Astrocyte (in vitro differentiated cells and primary cell): ENCODE results near the gene C7orf57. TPM values are rescaled to one million over a fixed set of nuclear protein-coding genes. Genes with fewer than 3 reads are reported as not detected.
"Not testable (repeated sequence)": the region's sequence is repeated elsewhere in the genome, so short reads cannot be mapped to it uniquely, and the experiment has no call there.

Source experiments
- DNase-seq: peaks from one replicate; pipeline ENCODE4 v3.0.0-alpha.2; 2010; ENCODE audit warnings: low read depth
- FAIRE-seq: peaks from 2 replicates; lab custom pipeline; 2011; peaks lifted over from hg19 to GRCh38; lab: Jason Lieb, UNC
- H2AFZ ChIP-seq: 2 replicates; pipeline ENCODE4 v1.6.0; 2012; ENCODE audit warnings: low read depth, low read length, inconsistent platforms
- H3K27ac ChIP-seq: 2 replicates; pipeline ENCODE4 v1.5.1; 2011; ENCODE audit warnings: low read depth, low read length, inconsistent platforms
- H3K27me3 ChIP-seq: 2 replicates; pipeline ENCODE4 v1.6.0; 2011; ENCODE audit warnings: low read length, inconsistent platforms; ENCODE audit not compliant: insufficient read depth
- H3K36me3 ChIP-seq: 2 replicates; pipeline ENCODE4 v1.5.1; 2011; ENCODE audit warnings: low read length, inconsistent platforms; ENCODE audit not compliant: insufficient read depth
- H3K4me1 ChIP-seq: 2 replicates; pipeline ENCODE4 v1.5.1; 2011; ENCODE audit warnings: low read length, inconsistent platforms; ENCODE audit not compliant: insufficient read depth
- H3K4me2 ChIP-seq: 2 replicates; pipeline ENCODE4 v1.6.0; 2012; ENCODE audit warnings: low read length, inconsistent platforms
- H3K4me3 ChIP-seq: 2 replicates; pipeline ENCODE4 v1.5.1; 2011; ENCODE audit warnings: low read depth, mild to moderate bottlenecking, low read length, inconsistent platforms; ENCODE audit not compliant: insufficient read depth
- H3K79me2 ChIP-seq: 2 replicates; pipeline ENCODE4 v1.6.0; 2012; ENCODE audit warnings: mild to moderate bottlenecking, low read length, inconsistent platforms; ENCODE audit not compliant: insufficient read depth
- H3K9ac ChIP-seq: 2 replicates; pipeline ENCODE4 v1.6.0; 2012; ENCODE audit warnings: mild to moderate bottlenecking, low read length, inconsistent platforms
- H3K9me3 ChIP-seq: 2 replicates; pipeline ENCODE4 v1.5.1; 2012; ENCODE audit warnings: low read depth, mild to moderate bottlenecking, low read length, inconsistent platforms; ENCODE audit not compliant: insufficient read depth
- H4K20me1 ChIP-seq: 2 replicates; pipeline ENCODE4 v1.6.0; 2012; ENCODE audit warnings: low read length, inconsistent platforms; ENCODE audit not compliant: insufficient read depth
- H3K27ac Mint-ChIP-seq: one replicate; pipeline ENCODE4 v1.8.0; 2021; ENCODE audit warnings: mild to moderate bottlenecking, mixed read lengths; ENCODE audit not compliant: unreplicated experiment
- H3K27me3 Mint-ChIP-seq: one replicate; pipeline ENCODE4 v1.8.0; 2021; ENCODE audit warnings: low read depth, mixed read lengths; ENCODE audit not compliant: unreplicated experiment
- H3K36me3 Mint-ChIP-seq: one replicate; pipeline ENCODE4 v1.8.0; 2021; ENCODE audit warnings: low read depth, mixed read lengths; ENCODE audit not compliant: unreplicated experiment
- H3K4me1 Mint-ChIP-seq: one replicate; pipeline ENCODE4 v1.8.0; 2021; ENCODE audit warnings: low read depth, mixed read lengths; ENCODE audit not compliant: unreplicated experiment
- H3K4me3 Mint-ChIP-seq: one replicate; pipeline ENCODE4 v1.8.0; 2021; ENCODE audit warnings: mild to moderate bottlenecking, moderate library complexity, mixed read lengths; ENCODE audit not compliant: unreplicated experiment
- H3K9me3 Mint-ChIP-seq: one replicate; pipeline ENCODE4 v1.8.0; 2021; ENCODE audit warnings: mild to moderate bottlenecking, mixed read lengths; ENCODE audit not compliant: unreplicated experiment
- EZH2 ChIP-seq: IDR thresholded peaks from 2 replicates; pipeline ENCODE4 v1.6.1; 2012; ENCODE audit warnings: mild to moderate bottlenecking, low read length, inconsistent platforms; ENCODE audit not compliant: insufficient read depth
- total RNA-seq: library from RNA; stranded (reverse); gene quantifications from 2 replicates; pipeline ENCODE4 v1.2.1, GENCODE V29; 2021
- TF ChIP-seq, protein P1 (sequence below): IDR thresholded peaks from 2 replicates; pipeline ENCODE4 v1.5.1; 2011; ENCODE audit warnings: low read depth, mild to moderate bottlenecking, inconsistent platforms, low read length, moderate library complexity; ENCODE audit not compliant: insufficient read depth

The C7orf57 gene
- total RNA-seq, 1 donor from 2014 or later: not detected

DNA sequence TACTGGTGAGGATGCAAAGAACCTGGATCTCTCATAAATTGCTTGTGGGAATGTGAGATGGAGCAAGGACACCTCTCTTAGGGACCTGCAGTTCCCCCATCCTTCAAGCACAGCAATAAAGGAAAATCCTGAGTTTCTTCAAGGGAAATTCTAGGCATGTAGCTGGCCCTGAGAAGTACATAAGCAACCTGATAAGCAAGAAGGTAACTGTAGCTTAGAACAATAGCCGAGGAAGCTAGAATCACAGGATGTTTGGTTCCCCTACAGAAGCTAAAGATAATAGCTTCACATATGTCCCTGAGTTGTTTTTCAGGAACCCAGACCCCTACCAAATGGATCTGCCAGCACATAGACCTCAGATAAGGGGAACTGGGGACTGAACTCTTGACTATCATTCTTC is 42.1 kb downstream of the C7orf57 start:
- Mint-ChIP-seq H3K36me3 (no peaks in the 10 kb centered on the region), H3K9me3 (no peaks in the 10 kb centered on the region), H3K27me3 (peaks cover 3% of the 10 kb centered on the region), H3K4me3 (no peak overlapping the region), H3K4me1 (peaks cover 8% of the 10 kb centered on the region), H3K27ac (no peak overlapping the region)
- no peaks in the 10 kb centered on the region for H3K9me3 ChIP-seq
- no peak overlapping the region for H2AFZ ChIP-seq
- H3K4me3 ChIP-seq: no peak overlapping the region
- H3K79me2 ChIP-seq: no peaks in the 10 kb centered on the region
- H3K27ac ChIP-seq: no peak overlapping the region
- H3K4me2 ChIP-seq: no peak overlapping the region
- FAIRE-seq (no peak), DNase-seq (no peak)
- H3K27me3 ChIP-seq: no peaks in the 10 kb centered on the region
- H3K9ac ChIP-seq: no peak overlapping the region
- no peaks in the 10 kb centered on the region for H4K20me1 ChIP-seq
- TF ChIP-seq EZH2: no peak
- TF ChIP-seq, protein P1, sequence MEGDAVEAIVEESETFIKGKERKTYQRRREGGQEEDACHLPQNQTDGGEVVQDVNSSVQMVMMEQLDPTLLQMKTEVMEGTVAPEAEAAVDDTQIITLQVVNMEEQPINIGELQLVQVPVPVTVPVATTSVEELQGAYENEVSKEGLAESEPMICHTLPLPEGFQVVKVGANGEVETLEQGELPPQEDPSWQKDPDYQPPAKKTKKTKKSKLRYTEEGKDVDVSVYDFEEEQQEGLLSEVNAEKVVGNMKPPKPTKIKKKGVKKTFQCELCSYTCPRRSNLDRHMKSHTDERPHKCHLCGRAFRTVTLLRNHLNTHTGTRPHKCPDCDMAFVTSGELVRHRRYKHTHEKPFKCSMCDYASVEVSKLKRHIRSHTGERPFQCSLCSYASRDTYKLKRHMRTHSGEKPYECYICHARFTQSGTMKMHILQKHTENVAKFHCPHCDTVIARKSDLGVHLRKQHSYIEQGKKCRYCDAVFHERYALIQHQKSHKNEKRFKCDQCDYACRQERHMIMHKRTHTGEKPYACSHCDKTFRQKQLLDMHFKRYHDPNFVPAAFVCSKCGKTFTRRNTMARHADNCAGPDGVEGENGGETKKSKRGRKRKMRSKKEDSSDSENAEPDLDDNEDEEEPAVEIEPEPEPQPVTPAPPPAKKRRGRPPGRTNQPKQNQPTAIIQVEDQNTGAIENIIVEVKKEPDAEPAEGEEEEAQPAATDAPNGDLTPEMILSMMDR: no peak
- no peaks in the 10 kb centered on the region for H3K36me3 ChIP-seq
- H3K4me1 ChIP-seq: no peaks in the 10 kb centered on the region

DNA sequence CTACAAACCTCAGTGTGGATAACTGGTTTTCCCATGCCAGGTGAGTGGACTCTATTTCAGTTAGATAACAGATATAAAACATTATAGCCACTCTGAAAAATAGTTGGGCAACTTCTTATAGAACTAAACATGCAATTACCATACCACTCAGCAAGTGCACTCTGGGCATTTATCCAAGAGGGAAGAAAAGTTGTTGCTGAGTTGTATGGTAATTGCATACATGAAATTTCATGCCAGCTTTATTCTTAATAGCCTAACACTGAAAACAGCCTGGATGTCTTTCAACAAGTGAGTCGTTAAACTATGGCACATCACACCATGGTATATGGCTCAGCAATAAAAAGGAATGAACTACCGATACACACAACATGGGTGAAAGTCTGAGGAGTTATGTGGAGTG is 43.1 kb downstream of the C7orf57 start:
- H4K20me1 ChIP-seq: no peaks in the 10 kb centered on the region
- TF ChIP-seq EZH2: no peak
- TF ChIP-seq, protein P1: no peak

DNA sequence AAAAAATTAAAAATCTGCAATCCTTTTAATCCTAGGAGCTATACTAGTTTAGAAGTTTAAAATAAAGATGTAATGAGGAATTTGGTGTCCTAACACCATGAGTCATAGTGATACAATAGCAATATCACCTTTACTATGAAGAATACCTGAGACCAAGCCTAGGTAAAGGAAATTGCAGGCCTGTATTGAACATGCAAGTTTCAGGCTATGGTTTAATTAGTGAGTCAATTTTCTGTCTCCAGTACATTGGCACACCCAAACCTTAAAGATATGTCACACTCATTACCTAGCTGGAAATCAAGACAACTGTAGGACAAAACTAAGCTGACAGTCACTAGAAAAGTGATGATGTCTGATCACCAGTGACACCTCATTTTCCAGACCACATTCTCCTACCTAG is 47.0 kb downstream of the C7orf57 start:
- Histone ChIP-seq H3K27ac (peak overlapping the region; percentile 83), H3K4me1 (peaks cover 39% of the 10 kb centered on the region)
- H3K9ac ChIP-seq, DNase-seq, H3K27me3 ChIP-seq, H3K4me3 ChIP-seq, H2AFZ ChIP-seq, H3K79me2 ChIP-seq, H3K27me3 Mint-ChIP-seq, H3K4me3 Mint-ChIP-seq, H3K36me3 ChIP-seq, H4K20me1 ChIP-seq, H3K4me2 ChIP-seq, H3K36me3 Mint-ChIP-seq, H3K27ac Mint-ChIP-seq, H3K9me3 ChIP-seq, H3K9me3 Mint-ChIP-seq: not testable (repeated sequence)
- FAIRE-seq: peak; percentile 58
- peaks cover 43% of the 10 kb centered on the region for H3K4me1 Mint-ChIP-seq

More for the DNA sequence above, 43.1 kb downstream of the C7orf57 start:
- Mint-ChIP-seq H3K4me3 (no peak overlapping the region), H3K36me3 (no peaks in the 10 kb centered on the region), H3K27ac (no peak overlapping the region), H3K4me1 (peaks cover 17% of the 10 kb centered on the region), H3K9me3 (no peaks in the 10 kb centered on the region), H3K27me3 (peaks cover 3% of the 10 kb centered on the region)
- no peak for FAIRE-seq
- no peaks in the 10 kb centered on the region for H3K79me2 ChIP-seq
- H3K27ac ChIP-seq: no peak overlapping the region
- DNase-seq: no peak
- H3K9me3 ChIP-seq: no peaks in the 10 kb centered on the region
- H3K4me1 ChIP-seq: peaks cover 6% of the 10 kb centered on the region
- no peak overlapping the region for H3K4me2 ChIP-seq
- H3K4me3 ChIP-seq: no peak overlapping the region
- H3K27me3 ChIP-seq: no peaks in the 10 kb centered on the region
- no peak overlapping the region for H3K9ac ChIP-seq
- H2AFZ ChIP-seq: no peak overlapping the region
- H3K36me3 ChIP-seq: no peaks in the 10 kb centered on the region
